Measurements from ENCODE around the gene CFAP100.

The CFAP100 gene

DNA sequence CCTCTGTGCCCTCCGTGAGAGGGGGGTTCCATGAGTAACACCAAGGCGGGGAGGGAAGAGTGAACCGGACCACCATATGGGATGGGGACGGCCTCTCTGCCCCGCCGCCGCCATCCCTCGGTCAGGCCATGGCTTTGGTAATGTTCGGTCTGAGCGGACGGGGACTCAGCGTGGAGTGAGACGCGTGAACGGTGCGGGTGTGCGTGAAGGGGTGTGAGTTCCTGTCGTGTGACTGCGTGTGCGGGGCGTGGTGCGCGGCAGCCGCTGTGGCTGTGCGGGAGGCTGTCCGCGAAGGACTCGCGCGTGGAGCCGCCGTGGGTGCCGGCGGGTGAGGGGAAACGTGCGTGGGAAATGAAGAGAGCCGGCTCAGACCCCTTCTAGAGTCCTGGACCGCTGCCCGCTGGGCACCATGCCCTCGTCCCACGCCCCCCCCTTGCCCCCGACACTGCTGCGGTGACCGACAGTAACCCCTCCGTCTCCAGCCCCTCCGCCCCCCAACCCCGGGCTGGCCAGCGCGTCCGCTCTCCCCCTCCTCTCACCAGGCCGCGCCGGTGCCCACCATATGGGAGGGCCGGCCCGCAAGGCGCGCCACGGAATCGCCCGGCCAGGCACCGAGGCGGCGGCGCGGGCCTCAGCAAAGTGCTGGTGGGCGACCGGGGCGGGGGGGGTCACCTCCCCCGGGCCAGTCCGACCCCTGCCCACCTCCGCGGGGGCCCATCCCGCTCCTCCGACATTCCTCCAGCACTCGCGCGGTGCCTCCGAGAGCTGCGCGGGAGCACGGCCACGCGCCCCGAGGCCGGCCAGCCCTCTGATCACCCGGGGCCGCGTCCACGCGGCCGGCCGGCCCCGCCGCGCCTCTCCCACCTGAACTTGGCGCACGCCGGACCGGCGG lies 38.1 kb upstream of the CFAP100 start:
- DNase-seq (ENCODE audit: low read depth, low spot score), result no peak

DNA sequence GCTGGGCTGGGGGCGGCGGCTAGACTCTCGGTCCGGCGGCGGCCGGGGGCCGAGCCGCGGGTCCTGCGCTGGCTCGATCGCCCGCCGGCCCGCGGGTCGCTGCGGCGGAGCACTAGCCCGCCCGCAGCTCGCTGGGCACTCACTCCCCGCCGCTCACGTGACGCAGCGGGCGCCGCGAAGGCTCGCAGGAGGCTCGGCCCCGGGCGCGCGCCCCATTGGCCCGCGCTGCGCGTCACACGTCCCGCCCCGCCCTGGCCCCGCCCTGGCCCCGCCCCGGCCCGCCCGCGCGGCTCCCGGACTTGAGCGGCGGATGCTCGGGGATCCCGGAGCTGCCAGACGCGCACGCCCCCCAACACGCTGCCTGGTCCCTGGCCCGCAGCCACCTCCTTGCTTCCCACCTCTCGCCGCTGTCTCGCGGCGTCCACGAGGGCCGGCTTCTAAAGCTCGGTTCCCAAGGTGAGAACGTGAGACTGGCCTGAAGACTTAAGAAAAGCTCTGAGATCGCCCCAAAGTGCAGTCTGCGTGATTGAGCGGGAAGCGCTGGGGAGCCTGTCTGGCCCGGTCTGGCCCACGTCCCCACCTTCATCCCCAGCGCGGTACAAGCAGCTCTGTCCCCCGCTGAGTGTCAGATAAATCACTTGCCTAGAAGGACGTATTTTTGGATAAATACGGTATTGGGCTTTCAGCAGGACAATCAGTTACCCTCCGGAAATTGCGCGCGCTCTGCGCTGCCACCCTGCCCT lies 37.2 kb upstream of the CFAP100 start, which contains the start of gene KLF15:
KLF15 (minus strand) TSS at position 114 of the 743 bp plus-strand sequence. CDS start 4,486 bp downstream, outside the sequence.
- DNase-seq (ENCODE audit: low read depth, low spot score), result peak; percentile 17

DNA sequence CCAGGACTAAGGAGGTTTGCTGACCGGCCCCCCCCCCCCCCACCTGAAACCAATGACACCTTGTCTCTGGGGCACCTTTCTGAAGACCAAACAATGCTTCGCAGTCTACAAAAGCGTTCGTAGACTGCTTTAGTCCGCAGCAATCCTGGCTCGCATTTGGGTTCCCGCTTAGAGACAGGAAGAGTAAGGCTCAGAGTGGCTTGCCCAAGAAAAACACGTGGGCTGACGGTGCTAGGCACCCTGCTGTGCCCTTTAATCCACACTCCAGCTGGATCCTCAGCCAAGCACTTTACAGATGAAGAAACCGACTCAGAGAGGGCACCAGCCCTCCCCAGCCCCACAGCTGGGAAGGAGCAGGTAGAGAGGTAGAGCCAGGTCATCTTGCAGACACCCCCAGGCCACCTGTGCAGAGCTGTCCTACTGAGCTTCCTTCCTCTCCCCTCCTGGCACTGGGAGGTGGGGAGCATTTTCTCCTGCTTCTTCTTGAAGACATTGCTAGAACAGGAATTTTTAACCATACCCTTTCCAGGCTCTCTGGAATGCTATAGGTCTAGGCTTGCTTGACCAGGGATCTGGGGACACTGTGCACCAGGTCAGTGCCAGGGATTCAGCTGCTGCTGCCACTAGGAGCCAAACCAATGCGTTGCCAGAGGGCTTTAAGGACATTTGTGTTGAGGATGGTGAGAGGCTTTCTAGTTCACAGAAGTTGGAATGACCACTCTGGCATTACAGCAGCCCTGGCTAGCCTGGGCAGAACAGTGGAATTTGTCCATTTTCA lies 36.5 kb upstream of the CFAP100 start:
- peak; percentile 18 for DNase-seq (ENCODE audit: low read depth, low spot score)

DNA sequence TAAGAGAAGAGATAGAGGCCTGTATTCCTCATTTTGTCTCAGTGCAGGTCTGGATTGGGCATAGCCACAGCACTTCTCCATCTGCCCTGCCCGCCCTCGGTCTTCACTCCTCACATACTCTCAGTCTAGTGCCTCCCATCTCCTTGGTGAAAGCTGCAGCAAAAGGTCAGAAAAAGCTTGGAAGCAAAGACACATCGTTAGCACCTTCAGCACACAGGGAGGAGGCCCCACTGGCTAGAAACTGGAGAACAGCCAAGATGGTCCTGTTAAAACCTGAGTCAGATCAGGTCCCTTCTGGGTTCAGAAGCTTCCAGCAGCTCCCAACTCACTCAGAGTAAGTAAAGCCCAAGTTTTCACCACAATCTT lies 35.9 kb upstream of the CFAP100 start:
- DNase-seq (ENCODE audit: low read depth, low spot score), result no peak

DNA sequence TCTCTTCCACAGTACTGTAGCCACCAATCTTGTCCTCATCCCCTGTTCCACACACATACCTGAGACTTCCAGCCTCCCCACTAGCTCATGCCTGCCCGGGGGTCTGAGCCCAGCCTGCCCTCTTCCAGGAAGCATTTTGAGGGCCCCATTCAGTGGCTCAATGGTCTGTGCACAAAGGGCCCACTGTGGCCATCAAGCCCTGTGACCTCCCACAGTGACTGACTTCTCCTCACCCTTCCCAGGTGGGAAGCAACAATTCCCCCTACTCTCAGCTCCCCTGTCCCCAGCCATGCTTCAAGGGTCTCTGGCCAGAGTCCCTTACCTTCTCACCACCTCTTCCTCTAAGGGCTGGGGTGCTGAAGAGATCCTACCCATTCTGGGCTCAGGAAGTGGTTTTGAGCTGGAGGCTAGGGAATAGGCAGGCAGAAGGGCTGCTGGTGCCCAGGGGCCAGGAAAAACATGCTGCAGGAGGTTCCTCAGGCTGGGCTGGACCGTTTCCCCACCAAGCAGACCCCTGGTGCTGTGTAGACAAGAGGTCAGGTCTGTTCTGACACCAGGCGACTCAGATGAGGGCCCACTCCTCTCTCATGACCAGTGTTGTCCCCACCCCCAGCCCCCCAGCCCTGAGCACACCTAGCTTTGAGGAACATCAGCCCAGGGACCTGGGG lies 34.5 kb upstream of the CFAP100 start:
- no peak for DNase-seq (ENCODE audit: low read depth, low spot score)

DNA sequence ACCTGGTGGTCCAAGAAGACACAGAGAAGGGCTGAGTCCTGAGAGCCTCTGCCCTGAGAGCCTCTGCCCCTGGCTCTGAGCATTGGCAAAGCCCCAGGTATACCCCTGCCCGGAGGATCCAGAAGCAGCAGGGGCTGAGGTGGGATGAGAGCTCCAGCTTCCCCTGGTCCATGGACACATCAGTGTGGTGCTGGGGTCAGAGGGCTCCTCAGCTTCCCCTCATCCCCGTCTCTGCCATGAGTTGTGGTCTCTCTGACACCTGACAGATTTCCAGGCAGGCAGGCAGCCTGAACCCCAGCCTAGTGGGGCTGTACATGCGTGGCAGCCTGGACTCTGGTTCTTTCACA lies 34.0 kb upstream of the CFAP100 start:
- DNase-seq (ENCODE audit: low read depth, low spot score), result no peak

DNA sequence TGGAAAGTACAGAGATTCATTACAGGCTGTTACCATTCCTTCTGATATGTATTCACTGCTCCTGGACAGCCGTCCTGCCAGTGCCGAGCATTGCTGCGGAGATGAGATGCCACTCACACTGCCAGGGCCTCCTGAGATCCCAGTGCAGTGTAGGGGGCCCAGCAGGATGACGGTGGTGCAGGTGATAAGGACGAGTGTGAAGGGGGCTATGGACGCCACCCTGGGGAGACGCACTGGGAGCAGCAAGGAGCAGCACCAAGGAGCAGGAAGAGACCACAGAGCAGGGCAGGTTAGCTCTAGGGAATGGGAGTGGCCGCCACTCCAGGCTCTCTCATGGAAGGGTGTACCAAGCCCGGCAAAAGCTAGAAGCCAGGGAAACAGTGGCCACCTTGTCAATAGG lies 33.5 kb upstream of the CFAP100 start:
- no peak for DNase-seq (ENCODE audit: low read depth, low spot score)

DNA sequence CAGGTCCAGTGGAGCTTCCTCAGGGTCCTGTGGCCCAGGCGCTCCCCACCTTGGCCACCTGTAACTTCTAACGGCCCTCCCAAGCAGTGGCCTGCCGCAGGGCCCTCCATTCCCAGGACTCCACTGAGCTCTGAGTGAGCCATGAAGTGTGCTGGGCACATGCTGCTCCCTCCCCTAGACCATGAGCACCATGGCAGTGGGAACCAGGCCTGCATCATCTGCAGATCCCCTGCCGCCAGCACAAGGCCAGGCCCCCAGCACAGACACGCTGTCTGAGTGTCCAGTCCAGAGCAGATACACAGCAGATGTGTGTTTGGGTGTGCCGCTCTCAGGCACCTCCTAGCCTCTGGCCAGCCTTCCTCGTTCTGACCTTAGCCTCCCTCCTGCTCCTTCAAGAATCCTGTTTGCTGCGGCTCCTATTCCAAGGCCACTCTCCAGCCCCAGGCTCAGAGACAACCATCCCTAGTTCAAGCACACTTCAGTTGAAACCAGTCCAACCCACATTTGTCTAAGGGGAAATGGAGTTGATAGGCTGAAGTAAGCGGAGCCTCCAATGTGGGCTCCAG lies 30.5 kb upstream of the CFAP100 start:
- DNase-seq (ENCODE audit: low read depth, low spot score), result no peak

DNA sequence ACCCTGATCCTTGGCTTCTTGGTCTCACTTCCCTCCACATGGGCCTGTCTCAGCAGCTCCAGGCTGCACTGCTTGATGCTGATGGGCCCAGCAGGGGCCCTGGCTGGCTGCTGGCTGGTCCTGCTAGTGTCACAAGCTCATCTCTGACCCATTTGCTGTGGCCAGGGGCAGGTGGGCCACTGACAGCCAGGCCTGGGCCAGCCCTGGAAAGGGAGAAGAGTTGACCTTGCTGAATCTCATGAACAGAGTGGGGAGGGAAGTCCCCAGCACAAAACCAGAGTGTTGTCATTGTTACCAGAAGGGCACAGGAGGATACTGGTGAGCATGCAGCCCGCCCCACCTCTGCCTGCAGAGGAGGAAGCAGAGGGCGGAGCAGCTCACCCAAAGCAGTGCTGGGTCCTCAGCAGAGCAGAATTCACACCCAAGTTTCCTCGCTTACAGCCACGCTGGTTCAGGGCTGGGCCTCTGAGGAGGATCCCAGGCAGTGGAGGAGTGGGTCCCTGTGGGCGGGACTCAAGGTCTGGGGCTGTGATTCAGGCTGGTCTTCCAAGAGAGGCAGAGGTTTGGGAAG lies 29.9 kb upstream of the CFAP100 start:
- DNase-seq (ENCODE audit: low read depth, low spot score), result no peak

DNA sequence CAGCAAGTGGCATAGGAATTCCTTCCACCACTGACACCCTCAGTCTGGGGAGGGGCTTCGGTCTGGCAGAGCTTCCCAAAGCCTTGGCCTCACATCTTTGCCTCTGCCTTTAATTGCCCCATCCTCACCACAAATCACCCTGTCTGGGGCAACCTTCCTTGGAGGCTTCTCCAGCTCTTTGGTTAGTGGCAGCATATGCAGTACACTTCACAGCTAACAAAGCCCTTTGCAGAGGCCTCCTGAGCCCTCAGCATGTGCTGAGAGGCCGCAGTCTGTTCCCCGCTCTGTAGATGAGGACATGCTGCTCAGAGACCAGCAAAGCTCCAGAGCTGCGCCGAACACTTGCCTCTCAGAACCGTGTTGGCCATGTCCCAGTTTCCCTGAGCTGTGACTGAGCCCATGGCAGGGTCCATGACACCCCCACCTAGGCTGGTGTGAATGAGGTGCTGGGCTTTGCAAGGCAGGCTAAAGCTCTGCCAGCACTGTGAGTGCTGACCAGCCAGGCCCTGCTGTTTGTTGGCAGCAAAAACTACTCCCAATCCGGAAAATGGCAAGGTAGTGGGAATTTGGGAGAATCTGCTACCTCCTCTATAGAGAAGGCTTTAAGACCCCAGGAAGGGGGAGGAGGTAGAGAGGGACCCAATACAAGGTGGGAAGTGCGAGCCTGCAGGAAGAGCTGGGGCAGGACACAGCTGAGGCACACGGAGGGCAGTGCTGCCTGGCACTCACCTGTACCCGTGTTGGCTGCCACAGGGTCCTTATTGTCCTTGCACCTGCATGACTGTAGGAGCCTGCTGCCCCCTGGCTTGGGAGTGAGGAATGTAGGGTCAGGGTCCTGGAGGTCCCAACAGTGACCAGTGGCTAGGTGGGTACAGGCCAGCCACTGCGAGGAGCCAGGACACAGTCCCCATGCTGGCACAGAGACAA lies 29.1 kb upstream of the CFAP100 start:
- DNase-seq (ENCODE audit: low read depth, low spot score), result no peak

DNA sequence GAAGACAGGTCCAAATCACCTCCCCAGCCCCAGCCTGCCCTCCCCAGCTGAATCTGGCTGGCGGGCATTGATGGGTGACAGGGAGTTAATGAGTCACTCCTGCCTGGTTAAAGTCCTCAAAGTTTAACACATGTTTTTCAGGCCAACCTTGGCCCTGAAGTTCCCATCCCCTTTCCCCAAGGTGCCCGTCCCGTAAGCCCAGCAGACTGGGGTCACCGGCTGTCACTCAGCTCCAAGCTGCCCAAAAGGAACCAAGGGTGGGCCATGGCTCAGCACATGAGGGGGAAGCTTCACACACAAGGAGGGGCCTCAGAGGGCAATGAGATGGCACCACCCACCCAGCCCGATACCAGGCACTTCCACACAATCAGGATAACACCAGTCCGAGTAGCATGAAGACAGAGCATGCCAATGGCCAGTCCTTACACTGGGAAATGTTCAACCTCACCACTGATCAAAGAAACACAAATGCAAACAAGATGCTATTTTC lies 27.3 kb upstream of the CFAP100 start:
- DNase-seq (ENCODE audit: low read depth, low spot score), result no peak

DNA sequence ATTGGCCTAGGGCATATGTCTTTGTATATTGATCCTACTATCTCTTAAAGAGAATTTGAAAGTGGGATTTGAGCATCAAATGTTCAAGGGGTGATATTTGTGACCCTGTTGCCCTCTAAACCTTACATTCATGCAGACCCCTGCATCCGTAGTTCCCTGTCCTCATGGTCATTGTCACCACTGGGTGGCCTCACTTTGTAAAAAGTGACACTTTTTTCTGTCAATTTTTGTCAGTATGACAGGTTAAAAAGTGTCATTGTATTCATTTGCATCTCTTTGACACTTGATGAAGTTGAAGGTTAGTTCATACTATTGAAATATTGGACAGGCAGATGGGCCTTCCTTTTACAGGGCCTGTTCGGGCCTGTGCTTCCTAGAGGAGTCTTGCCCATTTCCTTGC lies 25.2 kb upstream of the CFAP100 start:
- no peak for DNase-seq (ENCODE audit: low read depth, low spot score)

DNA sequence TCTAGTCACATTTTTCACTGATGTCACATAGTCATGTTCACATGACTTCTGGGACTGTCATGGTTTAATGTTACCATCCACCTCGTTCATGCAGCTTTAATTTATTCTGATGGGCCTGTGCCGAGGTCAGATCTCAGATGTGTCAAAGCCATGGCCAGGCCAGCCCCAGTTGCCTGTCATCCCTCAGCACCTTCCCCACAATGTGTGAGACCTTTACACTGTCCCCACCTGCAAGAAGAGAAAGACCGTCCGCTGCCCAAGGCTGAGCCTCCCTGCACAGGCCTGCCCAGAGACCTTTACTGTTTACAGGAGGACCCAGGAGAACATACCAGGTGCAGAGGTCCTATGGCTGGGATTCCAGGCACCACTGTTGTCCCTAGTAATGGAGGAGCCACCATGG lies 24.7 kb upstream of the CFAP100 start:
- no peak for DNase-seq (ENCODE audit: low read depth, low spot score)

DNA sequence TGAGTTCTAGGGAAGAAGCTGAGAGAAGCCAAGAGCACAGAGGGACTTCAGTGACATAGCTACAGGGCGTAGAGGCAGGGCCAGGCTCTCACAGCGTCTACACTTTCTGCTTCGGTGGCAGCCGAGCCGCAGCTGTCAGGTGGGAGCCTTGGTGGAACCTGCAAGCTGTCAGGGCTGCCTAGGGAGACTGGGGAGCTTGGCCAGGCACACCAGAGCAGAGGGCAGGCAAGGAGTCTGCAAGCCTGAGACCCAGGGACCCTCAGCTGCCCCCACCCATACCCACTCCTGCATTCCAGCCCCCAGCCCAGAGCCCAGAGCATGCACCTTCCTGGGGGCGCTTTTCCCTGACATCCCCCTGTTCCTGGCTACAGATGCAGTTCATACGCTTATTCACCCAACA lies 24.1 kb upstream of the CFAP100 start:
- no peak for DNase-seq (ENCODE audit: low read depth, low spot score)

DNA sequence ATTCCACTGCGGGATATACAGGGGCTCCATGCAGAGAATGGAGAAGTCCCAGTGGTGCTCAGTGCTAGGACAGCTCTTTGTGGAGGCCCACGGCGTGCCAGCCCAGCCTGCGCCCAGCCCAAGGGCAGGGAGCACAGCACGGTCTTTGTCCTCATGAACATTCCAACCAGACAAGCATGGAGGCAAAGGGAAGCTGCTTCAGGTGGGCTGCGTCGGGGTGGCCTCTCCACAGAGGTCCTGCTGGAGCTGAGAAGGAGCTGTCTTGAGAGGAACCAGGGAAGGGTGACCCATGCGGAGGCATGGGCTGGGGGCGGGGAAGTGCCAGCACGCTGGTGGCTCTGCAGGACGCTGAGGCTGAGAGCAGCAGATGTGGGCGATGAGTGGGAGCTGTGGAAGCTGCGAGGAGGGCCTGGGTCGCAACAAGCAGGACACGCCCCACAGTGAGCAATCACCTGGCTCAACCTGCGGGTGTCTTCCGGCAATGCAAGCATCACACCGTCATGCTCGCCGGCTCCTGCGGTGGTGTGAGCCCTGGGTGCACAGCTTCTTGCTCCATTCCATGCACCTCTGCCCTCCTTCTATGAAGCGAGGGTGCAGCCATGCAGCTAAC lies 23.5 kb upstream of the CFAP100 start:
- no peak for DNase-seq (ENCODE audit: low read depth, low spot score)

DNA sequence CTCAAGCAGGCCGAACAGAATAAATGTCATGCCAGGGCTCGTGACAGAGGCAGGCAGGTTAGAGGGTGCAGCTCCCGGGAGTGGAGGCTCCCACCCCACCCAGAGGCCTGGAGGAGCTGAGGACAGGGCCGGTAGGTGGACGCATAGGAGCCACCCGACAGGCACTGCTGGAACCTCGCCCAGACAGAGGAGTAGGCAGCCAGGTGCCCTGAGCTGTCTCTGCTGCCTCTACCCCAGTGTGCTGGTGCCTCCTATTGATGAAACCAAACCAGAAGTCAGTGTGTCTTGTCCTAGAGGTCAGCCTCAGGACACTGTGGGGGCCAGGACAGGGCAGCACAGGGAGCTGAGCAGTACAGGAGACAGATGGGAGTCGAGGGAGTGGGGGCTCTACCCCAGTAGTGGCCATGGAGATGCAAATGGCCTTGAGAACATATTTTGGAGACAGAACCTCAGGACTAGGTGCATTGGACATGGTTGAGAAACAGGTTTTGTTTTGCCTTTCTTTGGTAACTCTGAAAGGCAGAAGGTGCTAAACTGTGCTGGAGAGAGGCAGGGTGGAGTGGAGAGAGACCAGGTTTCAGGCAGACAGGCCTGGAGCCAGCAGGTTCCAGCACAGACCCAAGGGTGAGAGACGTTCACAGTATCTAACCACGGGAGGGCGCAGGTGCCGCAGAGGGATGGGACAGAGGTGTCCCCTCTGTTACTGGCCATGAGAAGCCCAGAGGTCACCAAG lies 22.1 kb upstream of the CFAP100 start:
- no peak for DNase-seq (ENCODE audit: low read depth, low spot score)

DNA sequence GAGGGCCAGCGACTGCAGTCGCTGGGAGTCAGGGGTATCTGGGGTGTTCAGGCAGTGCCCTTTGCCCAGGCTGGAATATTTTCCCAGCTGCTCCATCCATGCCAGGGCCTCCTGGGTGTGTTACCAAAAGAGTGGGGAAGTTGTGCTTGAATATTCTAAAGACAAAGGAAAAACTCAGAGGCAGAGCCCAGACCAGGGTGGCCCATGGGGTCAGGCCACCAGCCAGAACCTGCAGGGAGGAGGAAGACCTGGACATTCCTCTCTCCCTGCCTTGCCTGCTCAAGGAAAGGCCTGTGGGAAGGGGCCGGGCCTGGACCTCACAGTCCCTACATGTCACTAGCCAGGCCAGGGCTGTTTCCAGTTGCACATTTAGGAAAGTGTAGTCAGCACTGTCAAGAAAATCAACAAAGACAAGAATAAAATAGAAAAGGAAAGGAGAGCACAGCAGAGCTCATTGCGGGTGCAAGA lies 21.5 kb upstream of the CFAP100 start:
- no peak for DNase-seq (ENCODE audit: low read depth, low spot score)
